HG03432 (cell line): ENCODE data around the gene CGB3.
"Not testable (repeated sequence)": the region's sequence is repeated elsewhere in the genome, so short reads cannot be mapped to it uniquely, and the experiment has no call there.

Experiments
- ATAC-seq: cut with Tn5 transposase; IDR thresholded peaks from one replicate; pipeline ENCODE4 v1.9.1; 2021; ENCODE audit warnings: mild to moderate bottlenecking, moderate library complexity; ENCODE audit not compliant: unreplicated experiment

The CGB3 gene

GRCh38 chr19:49024233-49024632 lies at the start of gene CGB3:
TSS of gene CGB3 (minus strand) at chr19:49024333. CDS start at chr19:49023971, 362 bp downstream.
- not testable (repeated sequence) for ATAC-seq

DNA sequence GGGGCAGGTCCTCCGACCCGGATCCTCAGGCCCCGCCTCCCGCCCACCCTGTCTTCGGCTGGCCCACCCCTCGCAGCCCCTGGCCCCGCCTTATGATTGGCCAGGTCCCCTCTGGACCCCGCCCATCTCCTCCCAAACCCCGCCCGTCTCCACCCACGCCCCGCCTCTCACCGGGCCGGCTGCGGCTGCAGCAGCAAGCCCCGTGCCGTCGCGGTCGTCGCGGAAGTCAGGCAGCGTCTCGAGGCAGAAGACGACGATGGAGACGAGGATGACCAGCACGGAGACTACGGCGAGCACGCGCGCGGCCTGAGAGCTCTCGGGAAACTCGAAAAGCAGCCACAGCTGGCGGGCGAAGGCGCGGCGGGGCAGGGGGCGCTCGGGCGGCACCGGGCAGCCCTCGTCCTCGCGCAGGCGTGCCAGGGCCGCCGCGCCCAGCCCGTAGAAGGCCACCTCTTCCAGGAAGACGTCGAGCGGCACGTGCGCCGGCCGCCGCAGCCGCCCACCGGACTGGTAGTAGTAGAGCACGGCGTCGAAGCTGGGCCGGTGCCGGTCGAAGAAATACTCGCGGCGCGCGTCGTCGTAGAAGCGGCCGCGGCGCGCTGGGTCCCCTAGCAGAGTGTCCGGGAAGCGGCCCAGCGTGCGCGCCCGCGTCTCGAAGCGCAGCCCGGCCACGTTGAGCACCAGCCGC lies 47.9 kb upstream of the CGB3 start:
- ATAC-seq = no peak

DNA sequence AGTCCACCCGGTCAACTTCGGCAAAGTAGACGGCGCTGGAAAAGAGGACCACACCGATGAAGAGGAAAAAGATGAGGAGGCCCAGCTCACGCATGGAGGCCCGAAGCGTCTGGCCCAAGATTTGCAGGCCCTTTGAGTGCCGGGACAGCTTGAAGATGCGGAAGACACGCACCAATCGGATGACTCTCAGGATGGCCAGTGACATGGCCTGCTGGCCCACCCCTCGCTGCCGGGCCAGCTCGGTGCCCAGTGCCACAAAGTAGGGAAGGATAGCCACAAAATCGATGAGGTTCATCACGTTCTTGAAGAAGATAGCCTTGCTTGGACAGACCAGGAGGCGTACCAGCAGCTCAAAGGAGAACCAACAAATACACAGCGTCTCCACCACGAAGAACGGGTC lies 46.3 kb upstream of the CGB3 start:
- ATAC-seq = no peak

DNA sequence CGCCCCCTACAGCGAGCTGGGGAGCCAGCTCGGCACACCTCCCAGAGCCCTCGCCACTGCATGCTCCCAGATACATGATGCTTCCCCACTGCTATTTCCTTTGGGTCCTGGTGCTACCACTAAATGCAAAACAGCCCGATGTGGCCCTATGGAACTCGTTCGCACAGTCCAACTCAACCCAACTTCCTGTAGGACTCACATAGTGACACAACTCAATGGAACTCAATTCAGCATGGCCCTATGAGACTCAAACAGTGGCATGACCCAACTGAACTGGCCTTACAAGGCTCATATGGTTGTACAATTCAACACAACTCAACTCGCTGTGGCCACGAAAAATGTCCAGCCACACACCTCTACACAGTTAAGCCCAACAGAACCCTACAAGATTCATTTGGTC lies 44.9 kb upstream of the CGB3 start:
- ATAC-seq = no peak

GRCh38 chr19:49067554-49067953 lies 43.4 kb upstream of the CGB3 start:
- no peak for ATAC-seq

GRCh38 chr19:49065905-49066512 lies 41.9 kb upstream of the CGB3 start:
- no peak for ATAC-seq

- ATAC-seq = no peak
Measured at GRCh38 chr19:49064768-49065611, 40.9 kb upstream of the CGB3 start, which contains the start of gene NTF4. TSS of gene NTF4 (minus strand) at chr19:49064818. CDS start at chr19:49061997, 2,821 bp downstream.

- no peak for ATAC-seq
Measured at GRCh38 chr19:49064029-49064629, 40.0 kb upstream of the CGB3 start.

DNA sequence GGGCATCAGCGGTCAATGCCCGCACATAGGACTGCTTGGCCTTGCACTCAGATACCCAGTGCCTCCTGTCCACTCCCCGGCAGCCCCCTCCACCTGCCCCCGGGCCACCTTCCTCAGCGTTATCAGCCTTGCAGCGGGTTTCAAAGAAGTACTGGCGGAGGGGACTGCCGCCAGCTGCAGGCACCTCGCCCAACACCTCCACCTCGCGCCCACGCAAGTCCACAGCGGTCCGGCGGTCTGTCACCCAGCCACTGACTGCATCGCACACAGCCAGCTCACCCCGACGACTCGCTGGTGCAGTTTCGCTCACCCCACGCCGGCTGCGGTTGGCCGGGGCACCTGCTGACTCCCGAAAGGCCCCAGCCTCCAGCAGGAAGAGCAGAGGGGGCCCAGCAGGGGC lies 37.3 kb upstream of the CGB3 start:
- ATAC-seq = no peak

DNA sequence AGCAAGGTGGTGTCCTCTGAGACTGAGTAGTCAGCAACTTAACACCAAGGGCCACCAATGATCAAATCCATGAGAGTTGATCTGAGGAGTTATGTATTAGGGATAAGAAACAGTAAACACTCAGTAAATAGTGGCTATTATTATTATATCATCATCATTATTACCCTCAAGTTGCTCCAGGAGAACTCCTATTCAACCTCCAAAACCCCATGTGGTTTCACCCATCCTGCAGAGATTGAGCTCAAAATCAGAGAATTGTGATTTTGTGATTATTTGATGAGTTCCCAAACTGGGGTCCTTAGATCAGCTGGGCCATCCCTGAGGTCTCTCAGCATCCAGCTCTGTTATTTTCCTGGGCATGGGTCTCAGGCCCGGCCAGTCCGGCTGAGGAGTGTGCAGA lies 36.9 kb upstream of the CGB3 start:
- no peak for ATAC-seq

DNA sequence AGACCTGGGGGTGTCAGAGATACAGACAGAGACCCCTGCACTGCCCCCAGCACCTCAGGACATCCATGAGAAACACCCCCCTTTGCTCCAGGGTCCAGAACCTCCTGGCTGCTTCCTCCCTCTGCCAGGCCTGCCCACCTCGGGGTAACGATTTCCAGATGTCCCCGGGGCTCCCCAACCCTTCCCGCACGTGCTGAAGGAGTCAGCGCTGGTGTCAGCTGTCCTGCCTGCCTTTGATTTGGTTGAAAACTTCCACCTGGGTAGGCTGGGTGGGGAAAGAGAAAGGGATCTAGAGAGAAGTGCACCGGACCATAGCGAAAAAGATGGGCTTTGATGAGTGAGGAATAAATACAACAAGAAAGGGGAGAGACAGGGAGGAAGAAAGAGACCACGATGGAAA lies 34.9 kb upstream of the CGB3 start:
- ATAC-seq = no peak

DNA sequence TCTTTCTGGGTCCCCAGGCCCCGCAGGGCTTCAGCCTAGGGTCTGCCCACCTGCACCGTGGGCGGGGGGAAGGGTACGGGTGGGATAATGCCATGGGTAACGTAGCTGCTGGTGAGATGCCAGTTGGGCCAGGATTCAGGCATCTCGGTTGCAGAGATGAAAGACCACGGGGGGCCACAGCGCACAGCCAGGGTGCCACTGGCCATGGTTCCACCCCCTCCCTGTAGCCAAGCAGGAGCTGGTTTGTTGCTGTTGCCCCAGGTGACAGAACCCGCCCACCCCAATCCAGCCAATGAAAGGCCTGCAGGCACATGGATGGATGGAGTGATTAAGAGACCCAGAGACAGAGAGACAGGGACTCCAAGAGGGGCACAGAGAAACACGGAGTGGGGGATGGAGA lies 34.4 kb upstream of the CGB3 start:
- no peak for ATAC-seq

DNA sequence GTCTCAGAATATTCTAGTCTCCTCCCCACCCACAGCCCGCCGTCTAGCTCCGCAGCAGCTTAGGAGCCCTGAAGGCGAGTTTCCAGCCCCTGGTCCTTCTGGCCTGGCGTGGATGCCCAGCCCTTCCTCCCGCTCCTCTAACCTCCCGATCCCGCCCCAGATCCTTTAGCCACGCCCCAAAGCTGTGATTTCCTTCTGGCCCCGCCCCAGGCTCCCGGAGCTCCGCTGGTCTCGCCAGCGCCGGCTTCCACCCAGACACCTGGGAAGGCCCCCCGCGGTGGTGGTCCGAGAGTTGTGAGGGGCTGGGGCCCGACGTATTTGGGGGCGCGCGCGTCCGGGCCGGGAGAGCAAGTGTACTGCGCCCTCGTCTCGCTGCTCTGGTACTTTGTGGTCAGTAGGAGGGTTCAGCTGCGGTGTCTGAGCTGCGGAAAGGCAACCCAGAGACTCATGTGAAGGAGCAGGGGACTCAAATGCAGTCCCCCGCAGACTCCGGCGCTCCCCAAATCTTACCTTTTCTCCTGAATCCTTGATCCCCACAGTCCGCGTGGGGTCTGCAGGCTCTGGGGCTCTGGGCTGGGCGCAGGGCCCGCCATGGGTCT lies 33.6 kb upstream of the CGB3 start, which contains the start of gene CGB7:
CGB7 (minus strand) TSS at position 114 of the 599 bp plus-strand sequence. CDS start 2,374 bp downstream, outside the sequence.
- no peak for ATAC-seq

GRCh38 chr19:49056902-49057596 lies 32.9 kb upstream of the CGB3 start:
- ATAC-seq = not testable (repeated sequence)

DNA sequence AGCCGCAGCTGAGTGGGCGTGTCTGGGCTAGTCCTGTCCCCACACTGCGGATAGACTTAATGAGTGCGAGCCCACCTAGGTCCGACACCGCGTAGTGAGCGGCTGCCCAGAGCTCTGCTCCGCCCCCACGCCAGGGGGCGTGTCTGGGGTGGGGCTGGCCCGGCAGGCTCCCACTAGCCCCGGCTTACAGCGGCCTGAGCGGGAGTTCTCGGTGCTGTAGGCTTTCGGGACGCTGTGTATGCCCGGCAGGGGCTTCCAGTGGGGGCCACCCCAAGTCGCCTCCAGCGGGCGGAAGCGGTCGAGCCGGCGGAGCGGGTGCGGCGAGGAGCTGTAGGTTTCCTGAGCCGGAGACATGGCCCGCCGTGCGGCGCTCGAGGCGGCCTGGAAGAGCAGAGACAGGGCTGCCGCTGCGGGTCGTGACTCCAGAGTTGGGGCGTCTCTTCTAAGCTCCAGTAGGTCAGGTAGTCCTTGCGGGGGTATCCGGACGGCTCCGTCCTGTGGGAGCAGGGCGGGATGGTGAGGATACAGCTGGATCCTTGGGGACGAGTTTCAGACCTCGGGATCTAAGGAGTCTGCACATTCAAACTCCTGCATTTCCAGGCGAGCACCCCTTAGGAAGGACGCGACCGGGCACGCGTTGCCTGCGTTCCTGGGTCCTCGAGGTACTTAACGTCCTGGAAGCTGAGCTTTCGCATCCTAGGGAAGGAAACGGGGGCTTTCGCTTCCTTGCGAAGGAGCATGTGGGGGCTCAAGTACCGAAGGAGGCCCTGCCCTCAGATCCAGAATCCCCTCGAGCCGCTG lies 32.2 kb upstream of the CGB3 start:
- ATAC-seq = no peak

DNA sequence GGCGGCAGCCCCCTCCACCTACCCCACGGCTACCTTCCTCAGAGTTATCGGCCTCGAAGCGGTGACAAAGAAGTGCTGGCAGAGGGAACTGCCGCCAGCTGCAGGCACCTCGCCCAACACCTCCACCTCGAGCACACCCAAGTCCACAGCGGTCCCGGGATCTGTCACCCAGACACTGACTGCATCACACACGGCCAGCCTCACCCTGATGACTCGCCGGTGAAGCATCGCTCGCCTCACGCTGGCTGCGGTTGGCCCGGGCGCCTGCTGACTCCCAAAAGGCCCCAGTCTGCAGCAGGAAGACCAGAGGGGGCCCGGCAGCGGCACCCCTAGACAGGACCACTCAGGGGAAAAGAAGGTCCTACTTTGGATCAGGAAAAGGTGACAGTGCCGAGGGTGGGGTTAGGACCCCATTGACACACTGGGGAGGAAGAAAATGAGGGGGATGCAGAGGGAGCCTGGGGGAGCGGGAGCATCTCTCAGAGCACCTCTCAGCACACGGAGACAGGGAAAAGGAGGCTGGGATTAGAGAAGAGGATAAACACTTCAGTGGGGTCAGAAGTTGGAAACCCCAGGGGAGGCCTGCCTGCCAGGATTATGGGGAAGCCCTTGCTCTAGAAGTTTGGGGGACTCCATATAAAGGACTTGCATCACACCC lies 26.4 kb upstream of the CGB3 start:
- ATAC-seq = not testable (repeated sequence)

GRCh38 chr19:49049834-49050233 lies 25.7 kb upstream of the CGB3 start:
- ATAC-seq = not testable (repeated sequence)

DNA sequence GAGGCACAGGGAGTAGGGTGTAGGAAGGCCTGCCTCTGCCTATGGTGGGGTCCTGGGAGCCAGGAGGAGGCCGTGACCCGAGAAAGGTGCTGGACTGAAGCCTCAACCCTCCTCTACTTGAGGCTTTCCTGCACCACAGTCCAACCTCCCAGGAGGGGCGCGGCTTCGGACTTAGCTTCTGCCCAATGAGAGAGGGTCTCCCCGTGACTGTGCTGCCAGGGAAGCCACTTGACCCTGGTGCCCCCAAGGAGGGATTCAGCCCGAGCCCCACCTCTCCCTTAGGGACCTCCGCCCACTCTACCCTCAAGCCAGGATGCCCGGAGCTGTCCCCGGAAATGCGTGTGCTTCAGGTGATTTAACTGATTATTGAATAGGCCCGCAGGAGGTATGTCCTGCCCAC lies 24.9 kb upstream of the CGB3 start, which contains the start of gene CGB8:
CGB8 (minus strand) TSS at position 101 of the 400 bp plus-strand sequence. CDS start 372 bp downstream, outside the sequence.
- ATAC-seq = not testable (repeated sequence)

DNA sequence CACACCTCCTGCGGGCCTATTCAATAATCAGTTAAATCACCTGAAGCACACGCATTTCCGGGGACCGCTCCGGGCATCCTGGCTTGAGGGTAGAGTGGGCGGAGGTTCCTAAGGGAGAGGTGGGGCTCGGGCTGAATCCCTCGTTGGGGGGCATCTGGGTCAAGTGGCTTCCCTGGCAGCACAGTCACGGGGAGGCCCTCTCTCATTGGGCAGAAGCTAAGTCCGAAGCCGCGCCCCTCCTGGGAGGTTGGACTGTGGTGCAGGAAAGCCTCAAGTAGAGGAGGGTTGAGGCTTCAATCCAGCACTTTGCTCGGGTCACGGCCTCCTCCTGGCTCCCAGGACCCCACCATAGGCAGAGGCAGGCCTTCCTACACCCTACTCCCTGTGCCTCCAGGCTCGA lies 19.4 kb upstream of the CGB3 start, which contains the start of gene CGB5:
CGB5 (plus strand) TSS at position 301 of the 400 bp plus-strand sequence. CDS start 362 bp downstream, outside the sequence.
- ATAC-seq = not testable (repeated sequence)
